Measurements from ENCODE around the gene PXDN. TPM values are rescaled to one million over a fixed set of nuclear protein-coding genes. Genes with fewer than 3 reads are reported as not detected.
"Not testable (repeated sequence)": the region's sequence is repeated elsewhere in the genome, so short reads cannot be mapped to it uniquely, and the experiment has no call there.

The PXDN gene
- total and polyA plus RNA-seq, 8 donors, result 3.3 to 71.6 (median 28.0) TPM

- TF ChIP-seq POLR2A (IDR thresholded peaks at IDR 0.05) (no peak), EP300 (IDR thresholded peaks at IDR 0.05) (no peak), POLR2AphosphoS5 (IDR thresholded peaks at IDR 0.05) (no peak)
- TF ChIP-seq, protein P1, sequence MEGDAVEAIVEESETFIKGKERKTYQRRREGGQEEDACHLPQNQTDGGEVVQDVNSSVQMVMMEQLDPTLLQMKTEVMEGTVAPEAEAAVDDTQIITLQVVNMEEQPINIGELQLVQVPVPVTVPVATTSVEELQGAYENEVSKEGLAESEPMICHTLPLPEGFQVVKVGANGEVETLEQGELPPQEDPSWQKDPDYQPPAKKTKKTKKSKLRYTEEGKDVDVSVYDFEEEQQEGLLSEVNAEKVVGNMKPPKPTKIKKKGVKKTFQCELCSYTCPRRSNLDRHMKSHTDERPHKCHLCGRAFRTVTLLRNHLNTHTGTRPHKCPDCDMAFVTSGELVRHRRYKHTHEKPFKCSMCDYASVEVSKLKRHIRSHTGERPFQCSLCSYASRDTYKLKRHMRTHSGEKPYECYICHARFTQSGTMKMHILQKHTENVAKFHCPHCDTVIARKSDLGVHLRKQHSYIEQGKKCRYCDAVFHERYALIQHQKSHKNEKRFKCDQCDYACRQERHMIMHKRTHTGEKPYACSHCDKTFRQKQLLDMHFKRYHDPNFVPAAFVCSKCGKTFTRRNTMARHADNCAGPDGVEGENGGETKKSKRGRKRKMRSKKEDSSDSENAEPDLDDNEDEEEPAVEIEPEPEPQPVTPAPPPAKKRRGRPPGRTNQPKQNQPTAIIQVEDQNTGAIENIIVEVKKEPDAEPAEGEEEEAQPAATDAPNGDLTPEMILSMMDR (IDR thresholded peaks at IDR 0.05), result no peak
- intact Hi-C loops (cut with DNase I; ENCODE audit: low total_unique reads), result no loop called here
- Histone ChIP-seq H3K4me3 (no peak overlapping the region), H3K36me3 (no peaks in the 10 kb centered on the region), H3K4me1 (peaks cover 0 to 16% (median 0%) of the 10 kb centered on the region in 4 donors), H3K9me3 (peaks cover 0 to 7% (median 3%) of the 10 kb centered on the region in 4 donors), H3K27ac (no peak overlapping the region), H3K27me3 (peaks cover 0 to 6% (median 0%) of the 10 kb centered on the region in 3 donors)
- DNase-seq, result peak in 1 of 2 donors; percentile 17
- WGBS, 5 donors, result 78 to 97% (median 92%) methylated on average over 6 to 13 of the region's 13 CpGs
Observed at GRCh38 chr2:1759611-1759930, 15.3 kb upstream of the PXDN start.

DNA sequence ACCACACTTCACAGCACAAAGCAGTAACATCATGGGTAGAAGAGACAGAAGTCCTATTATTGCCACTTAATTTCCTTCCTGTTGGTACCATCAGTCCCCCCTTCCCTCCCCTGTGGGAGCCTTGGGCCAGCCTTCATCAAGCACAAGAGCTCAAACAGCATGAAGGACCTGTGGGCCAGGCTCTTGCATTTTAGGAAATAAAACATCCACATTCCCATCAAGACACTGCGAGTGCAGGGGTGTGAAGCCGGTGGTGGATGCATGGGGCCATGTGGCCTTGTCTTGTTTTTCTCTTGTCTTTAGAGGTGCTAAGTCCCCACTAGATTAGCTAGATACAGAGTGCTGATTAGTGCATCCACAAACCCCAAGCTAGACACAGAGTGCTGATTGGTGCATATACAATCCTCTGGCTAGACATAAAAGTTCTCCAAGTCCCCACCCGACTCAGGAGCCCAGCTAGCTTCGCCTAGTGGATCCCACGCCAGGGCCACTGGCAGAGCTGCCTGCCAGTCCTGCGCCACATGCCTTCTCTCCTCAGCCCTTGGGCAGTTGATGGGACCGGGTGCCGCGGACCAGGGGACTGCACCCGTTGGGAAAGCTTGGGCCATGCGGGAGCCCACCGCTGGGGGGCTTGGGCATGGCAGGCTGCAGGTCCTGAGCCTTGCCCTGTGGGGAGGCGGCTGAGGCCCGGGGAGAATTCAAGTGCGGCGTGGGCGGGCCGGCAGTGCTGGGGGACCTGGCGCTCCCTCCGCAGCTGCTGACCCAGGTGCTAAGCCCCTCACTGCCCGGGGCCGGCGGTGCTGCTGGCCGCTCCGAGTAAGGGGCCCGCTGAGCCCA lies 14.7 kb upstream of the PXDN start:
- Histone ChIP-seq H3K36me3 (no peaks in the 10 kb centered on the region), H3K4me3 (no peak overlapping the region), H3K27ac (no peak overlapping the region), H3K4me1 (peaks cover 0 to 16% (median 0%) of the 10 kb centered on the region in 4 donors), H3K9me3 (peaks cover 0 to 12% (median 6%) of the 10 kb centered on the region in 4 donors), H3K27me3 (peaks cover 0 to 6% (median 0%) of the 10 kb centered on the region in 3 donors)
- 93 to 98% (median 95%) methylated on average over 16 to 26 of the region's 26 CpGs for WGBS, 5 donors
- DNase-seq, result peak in 1 of 2 donors; percentile 21
- TF ChIP-seq POLR2AphosphoS5 (IDR thresholded peaks at IDR 0.05) (no peak), POLR2A (IDR thresholded peaks at IDR 0.05) (no peak)
- intact Hi-C loops (cut with DNase I; ENCODE audit: low total_unique reads), result no loop called here

GRCh38 chr2:1758171-1758570 lies 13.9 kb upstream of the PXDN start:
- DNase-seq, result peak in 1 of 2 donors; percentile 72
- 41 to 83% (median 77%) methylated on average over 5 of the region's 5 CpGs for WGBS, 5 donors
- Histone ChIP-seq H3K27ac (no peak overlapping the region), H3K9me3 (peaks cover 0 to 13% (median 6%) of the 10 kb centered on the region in 4 donors), H3K36me3 (no peaks in the 10 kb centered on the region), H3K27me3 (peaks cover 0 to 6% (median 0%) of the 10 kb centered on the region in 3 donors), H3K4me3 (no peak overlapping the region), H3K4me1 (peaks cover 0 to 16% (median 0%) of the 10 kb centered on the region in 4 donors)
- intact Hi-C loops (cut with DNase I; ENCODE audit: low total_unique reads), result no loop called here
- TF ChIP-seq EP300 (IDR thresholded peaks at IDR 0.05), result no peak
- TF ChIP-seq POLR2A (IDR thresholded peaks at IDR 0.05), result no peak
- TF ChIP-seq, protein P1 (IDR thresholded peaks at IDR 0.05), result no peak
- TF ChIP-seq POLR2AphosphoS5 (IDR thresholded peaks at IDR 0.05), result no peak

GRCh38 chr2:1757567-1757966 lies 13.3 kb upstream of the PXDN start:
- peaks cover 0 to 6% (median 0%) of the 10 kb centered on the region in 3 donors for H3K27me3 ChIP-seq
- DNase-seq, result no peak
- TF ChIP-seq, protein P1 (IDR thresholded peaks at IDR 0.05), result no peak
- TF ChIP-seq POLR2A (IDR thresholded peaks at IDR 0.05) (no peak), EP300 (IDR thresholded peaks at IDR 0.05) (no peak), POLR2AphosphoS5 (IDR thresholded peaks at IDR 0.05) (no peak)
- H3K4me1 ChIP-seq, result peaks cover 0 to 16% (median 0%) of the 10 kb centered on the region in 4 donors
- H3K36me3 ChIP-seq, result no peaks in the 10 kb centered on the region
- H3K27ac ChIP-seq, result no peak overlapping the region
- 77 to 86% (median 83%) methylated on average over 4 of the region's 4 CpGs for WGBS, 5 donors
- H3K9me3 ChIP-seq, result peaks cover 0 to 13% (median 6%) of the 10 kb centered on the region in 4 donors
- intact Hi-C loops (cut with DNase I; ENCODE audit: low total_unique reads), result no loop called here
- H3K4me3 ChIP-seq, result no peak overlapping the region

GRCh38 chr2:1757146-1757545 lies 12.8 kb upstream of the PXDN start:
- H3K4me3 ChIP-seq; H3K36me3 ChIP-seq; H3K27me3 ChIP-seq; intact Hi-C loops (cut with DNase I; ENCODE audit: low total_unique reads); H3K27ac ChIP-seq; DNase-seq: not testable (repeated sequence)
- Histone ChIP-seq H3K9me3 (peaks cover 0 to 13% (median 6%) of the 10 kb centered on the region in 4 donors), H3K4me1 (peaks cover 0 to 16% (median 0%) of the 10 kb centered on the region in 4 donors)
- WGBS, 5 donors, result 84 to 90% (median 89%) methylated on average over 12 of the region's 12 CpGs

All from stomach (tissue), 9 donors.